NT2/D1 (cell line): ENCODE measurements around the gene ARCN1.

Experiments used
- DNase-seq: peaks from one replicate; pipeline ENCODE4 v3.0.0-alpha.2; 2011; ENCODE audit warnings: low read depth, low spot score
- H3K27me3 ChIP-seq: 2 replicates; pipeline ENCODE4 v1.6.0; 2011; ENCODE audit warnings: mild to moderate bottlenecking; ENCODE audit not compliant: insufficient read length, insufficient read depth
- H3K36me3 ChIP-seq: 2 replicates; pipeline ENCODE4 v1.6.1; 2011; ENCODE audit warnings: mild to moderate bottlenecking, low read length, mixed read lengths; ENCODE audit not compliant: insufficient read depth, insufficient read length
- H3K4me1 ChIP-seq: 2 replicates; pipeline ENCODE4 v1.5.1; 2011; ENCODE audit not compliant: insufficient read depth, insufficient read length
- H3K4me3 ChIP-seq: 2 replicates; pipeline ENCODE4 v1.5.1; 2011; ENCODE audit warnings: low read depth; ENCODE audit not compliant: insufficient read length
- H3K9ac ChIP-seq: 2 replicates; pipeline ENCODE4 v1.6.0; 2011; ENCODE audit warnings: low read depth; ENCODE audit not compliant: insufficient read length
- H3K9me3 ChIP-seq: 2 replicates; pipeline ENCODE4 v1.5.1; 2011; ENCODE audit warnings: mild to moderate bottlenecking, low read length; ENCODE audit not compliant: insufficient read depth
- SUZ12 ChIP-seq: IDR thresholded peaks from 2 replicates; pipeline ENCODE4 v1.6.1; 2011; ENCODE audit not compliant: insufficient read length, insufficient read depth; ENCODE audit errors: extremely low read depth
- YY1 ChIP-seq: IDR thresholded peaks from 2 replicates; pipeline ENCODE4 v1.6.1; 2011; ENCODE audit not compliant: insufficient read length, insufficient read depth
- ZNF274 ChIP-seq: IDR thresholded peaks from 2 replicates; pipeline ENCODE4 v1.6.1; 2011; ENCODE audit warnings: mild to moderate bottlenecking, low read depth, low read length

Gene ARCN1

DNA sequence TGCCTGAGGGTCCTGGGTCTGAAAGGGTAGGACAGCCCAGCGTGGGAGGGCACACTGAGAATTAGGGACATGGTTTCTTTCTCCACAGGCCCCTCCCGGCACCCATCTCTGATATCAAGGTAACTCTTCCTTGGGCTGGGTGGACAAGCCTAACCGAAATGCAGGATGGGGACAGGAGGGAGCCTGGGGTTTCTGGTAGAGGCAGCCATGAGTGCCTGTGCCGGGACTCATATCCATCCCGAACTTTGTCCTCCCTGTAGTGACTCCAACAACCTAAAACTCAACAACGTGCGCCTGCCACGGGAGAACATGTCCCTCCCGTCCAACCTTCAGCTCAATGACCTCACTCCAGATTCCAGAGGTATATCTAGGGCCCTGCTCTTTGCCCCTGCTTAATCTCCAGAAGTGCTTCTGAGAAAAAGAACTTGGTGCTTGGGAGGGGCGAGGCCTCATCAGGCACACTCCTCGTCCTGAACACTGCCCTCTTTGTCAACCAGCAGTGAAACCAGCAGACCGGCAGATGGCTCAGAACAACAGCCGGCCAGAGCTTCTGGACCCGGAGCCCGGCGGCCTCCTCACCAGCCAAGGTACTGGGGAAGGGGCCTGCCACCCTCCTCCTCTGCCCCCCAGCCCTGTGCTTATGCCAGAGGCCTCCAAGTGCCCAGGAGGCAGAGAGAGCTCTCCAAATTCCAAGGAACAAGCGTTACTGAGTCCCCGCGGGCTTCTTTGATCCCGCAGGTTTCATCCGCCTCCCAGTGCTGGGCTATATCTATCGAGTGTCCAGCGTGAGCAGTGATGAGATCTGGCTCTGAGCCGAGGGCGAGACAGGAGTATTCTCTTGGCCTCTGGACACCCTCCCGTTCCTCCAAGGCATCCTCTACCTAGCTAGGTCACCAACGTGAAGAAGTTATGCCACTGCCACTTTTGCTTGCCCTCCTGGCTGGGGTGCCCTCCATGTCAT is 38.2 kb upstream of the ARCN1 start:
- no peaks in the 10 kb centered on the region for H3K9me3 ChIP-seq
- H3K9ac ChIP-seq: no peak overlapping the region
- TF ChIP-seq SUZ12: no peak
- no peak for TF ChIP-seq ZNF274
- TF ChIP-seq YY1: no peak
- no peaks in the 10 kb centered on the region for H3K27me3 ChIP-seq
- DNase-seq: no peak
- H3K36me3 ChIP-seq: no peaks in the 10 kb centered on the region
- no peak overlapping the region for H3K4me3 ChIP-seq
- peaks cover 5% of the 10 kb centered on the region for H3K4me1 ChIP-seq

- no peak overlapping the region for H3K4me3 ChIP-seq
- H3K27me3 ChIP-seq: no peaks in the 10 kb centered on the region
- H3K9ac ChIP-seq: no peak overlapping the region
- H3K9me3 ChIP-seq: no peaks in the 10 kb centered on the region
- no peaks in the 10 kb centered on the region for H3K36me3 ChIP-seq
- no peak for DNase-seq
- peaks cover 5% of the 10 kb centered on the region for H3K4me1 ChIP-seq
- TF ChIP-seq ZNF274: no peak
- TF ChIP-seq SUZ12: no peak
- TF ChIP-seq YY1: no peak
These were observed 36.9 kb upstream of the ARCN1 start for GRCh38 chr11:118535261-118535660.

DNA sequence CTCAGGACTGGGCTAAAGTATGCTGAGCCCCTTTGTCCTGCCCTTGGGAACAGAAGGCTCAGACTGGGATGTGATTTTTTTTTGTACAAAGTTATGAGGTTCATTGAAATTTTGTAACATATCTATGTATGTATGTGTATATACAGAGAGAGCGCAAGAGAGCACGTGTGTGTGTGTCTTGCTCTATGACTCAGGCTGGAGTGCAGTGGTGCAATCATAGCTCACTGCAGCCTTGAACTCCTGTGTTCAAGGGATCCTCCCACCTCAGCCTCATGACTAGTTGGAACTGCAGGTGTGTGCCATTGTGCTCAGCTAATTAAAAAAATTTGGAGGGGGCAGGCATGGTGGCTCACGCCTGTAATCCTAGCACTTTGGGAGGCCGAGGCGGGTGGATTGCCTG is 35.5 kb upstream of the ARCN1 start:
- Histone ChIP-seq H3K36me3 (no peaks in the 10 kb centered on the region), H3K9ac (no peak overlapping the region), H3K27me3 (no peaks in the 10 kb centered on the region), H3K9me3 (no peaks in the 10 kb centered on the region), H3K4me3 (no peak overlapping the region), H3K4me1 (peaks cover 4% of the 10 kb centered on the region)
- no peak for DNase-seq
- TF ChIP-seq ZNF274: no peak
- no peak for TF ChIP-seq YY1
- TF ChIP-seq SUZ12: no peak

- no peaks in the 10 kb centered on the region for H3K4me1 ChIP-seq
- no peaks in the 10 kb centered on the region for H3K36me3 ChIP-seq
- TF ChIP-seq YY1: no peak
- no peak for TF ChIP-seq SUZ12
- TF ChIP-seq ZNF274: no peak
- no peaks in the 10 kb centered on the region for H3K9me3 ChIP-seq
- H3K4me3 ChIP-seq: no peak overlapping the region
- no peaks in the 10 kb centered on the region for H3K27me3 ChIP-seq
- H3K9ac ChIP-seq: no peak overlapping the region
- DNase-seq: no peak
These were observed 34.7 kb upstream of the ARCN1 start for GRCh38 chr11:118537409-118537980.

GRCh38 chr11:118544010-118544646 is 28.1 kb upstream of the ARCN1 start:
- H3K27me3 ChIP-seq: no peaks in the 10 kb centered on the region

DNA sequence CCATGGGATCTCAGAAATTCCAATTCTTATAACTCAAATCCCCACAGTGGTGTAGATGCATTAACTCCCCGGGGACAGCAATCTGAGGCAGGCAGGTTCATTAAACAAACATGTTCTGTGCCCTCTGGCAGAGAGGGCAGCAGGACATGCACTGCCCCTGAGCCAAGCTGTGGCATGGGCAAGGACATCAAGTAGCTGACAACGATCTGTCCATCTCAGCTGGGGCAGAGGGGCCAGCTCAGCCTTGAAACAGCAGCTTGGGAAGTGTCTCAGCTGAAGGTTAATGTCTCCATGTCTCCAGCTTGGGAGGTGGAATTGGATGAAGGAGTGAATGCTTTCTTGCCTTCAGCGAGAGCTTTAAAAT is 27.6 kb upstream of the ARCN1 start:
- TF ChIP-seq SUZ12: no peak
- TF ChIP-seq YY1: no peak
- no peak for TF ChIP-seq ZNF274
- peaks cover 7% of the 10 kb centered on the region for H3K36me3 ChIP-seq
- no peak overlapping the region for H3K4me3 ChIP-seq
- DNase-seq: no peak
- no peak overlapping the region for H3K9ac ChIP-seq
- H3K9me3 ChIP-seq: no peaks in the 10 kb centered on the region
- H3K27me3 ChIP-seq: no peaks in the 10 kb centered on the region
- H3K4me1 ChIP-seq: no peaks in the 10 kb centered on the region

More at GRCh38 chr11:118544010-118544646, 28.1 kb upstream of the ARCN1 start:
- Histone ChIP-seq H3K4me1 (no peaks in the 10 kb centered on the region), H3K9me3 (no peaks in the 10 kb centered on the region), H3K9ac (no peak overlapping the region), H3K36me3 (peaks cover 7% of the 10 kb centered on the region), H3K4me3 (no peak overlapping the region)
- DNase-seq: no peak
- TF ChIP-seq YY1: no peak
- no peak for TF ChIP-seq SUZ12
- no peak for TF ChIP-seq ZNF274

DNA sequence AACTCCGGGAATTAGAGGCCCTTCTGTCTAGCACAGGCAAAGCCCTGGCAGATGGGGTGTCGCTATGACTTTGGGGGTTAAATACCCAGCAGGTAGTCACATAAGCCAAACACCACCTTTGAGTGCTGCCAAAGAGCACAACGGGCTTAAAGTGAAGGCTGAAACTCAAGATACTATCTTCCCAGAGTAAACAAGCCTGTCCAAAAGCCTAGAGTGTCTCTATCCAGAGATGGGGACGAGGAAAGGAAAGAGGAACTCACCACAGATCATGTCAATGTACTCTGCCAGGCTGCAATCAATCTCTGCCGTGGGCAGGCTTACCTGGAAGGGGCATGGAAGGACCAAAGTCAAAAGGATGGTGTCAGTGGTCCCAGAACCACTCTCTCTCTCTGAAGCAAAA is 26.7 kb upstream of the ARCN1 start:
- no peak overlapping the region for H3K9ac ChIP-seq
- no peak for DNase-seq
- no peaks in the 10 kb centered on the region for H3K4me1 ChIP-seq
- H3K9me3 ChIP-seq: no peaks in the 10 kb centered on the region
- no peaks in the 10 kb centered on the region for H3K27me3 ChIP-seq
- H3K4me3 ChIP-seq: no peak overlapping the region
- TF ChIP-seq YY1 (no peak), ZNF274 (no peak), SUZ12 (no peak)
- H3K36me3 ChIP-seq: peaks cover 9% of the 10 kb centered on the region
